HG03469 (cell line): ENCODE data around the gene CNNM3.

Experiments
- ATAC-seq: cut with Tn5 transposase; IDR thresholded peaks from one replicate; pipeline ENCODE4 v1.9.1; 2021; ENCODE audit warnings: mild to moderate bottlenecking, moderate library complexity, moderate number of reproducible peaks; ENCODE audit not compliant: unreplicated experiment

The CNNM3 gene

DNA sequence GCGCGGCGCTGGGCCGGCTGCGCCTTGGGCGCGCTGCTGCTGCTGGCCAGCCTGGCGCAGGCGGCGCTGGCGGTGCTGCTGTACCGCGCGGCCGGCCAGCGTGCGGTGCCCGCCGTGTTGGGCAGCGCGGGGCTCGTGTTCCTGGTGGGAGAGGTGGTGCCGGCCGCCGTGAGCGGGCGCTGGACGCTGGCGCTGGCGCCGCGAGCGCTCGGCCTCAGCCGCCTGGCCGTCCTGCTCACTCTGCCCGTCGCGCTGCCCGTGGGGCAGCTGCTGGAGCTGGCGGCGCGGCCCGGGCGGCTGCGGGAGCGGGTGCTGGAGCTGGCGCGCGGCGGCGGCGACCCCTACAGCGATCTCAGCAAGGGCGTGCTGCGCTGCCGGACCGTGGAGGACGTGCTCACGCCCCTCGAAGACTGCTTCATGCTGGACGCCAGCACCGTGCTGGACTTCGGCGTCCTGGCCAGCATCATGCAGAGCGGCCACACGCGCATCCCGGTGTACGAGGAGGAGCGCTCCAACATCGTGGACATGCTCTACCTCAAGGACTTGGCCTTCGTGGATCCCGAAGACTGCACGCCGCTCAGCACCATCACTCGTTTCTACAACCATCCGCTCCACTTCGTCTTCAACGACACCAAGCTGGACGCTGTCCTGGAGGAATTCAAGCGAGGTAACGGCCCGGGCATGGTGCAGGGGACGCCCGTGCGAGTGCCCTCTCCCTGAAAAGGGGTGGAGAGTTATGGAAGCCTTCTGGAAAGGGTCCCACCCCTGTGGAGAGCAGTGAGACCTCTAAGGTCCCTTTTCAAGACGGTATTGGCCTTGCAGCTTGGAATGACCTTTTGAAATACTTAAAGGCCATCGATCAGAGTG, 1.0 kb downstream of the CNNM3 start:
- peak; percentile 1 for ATAC-seq

DNA sequence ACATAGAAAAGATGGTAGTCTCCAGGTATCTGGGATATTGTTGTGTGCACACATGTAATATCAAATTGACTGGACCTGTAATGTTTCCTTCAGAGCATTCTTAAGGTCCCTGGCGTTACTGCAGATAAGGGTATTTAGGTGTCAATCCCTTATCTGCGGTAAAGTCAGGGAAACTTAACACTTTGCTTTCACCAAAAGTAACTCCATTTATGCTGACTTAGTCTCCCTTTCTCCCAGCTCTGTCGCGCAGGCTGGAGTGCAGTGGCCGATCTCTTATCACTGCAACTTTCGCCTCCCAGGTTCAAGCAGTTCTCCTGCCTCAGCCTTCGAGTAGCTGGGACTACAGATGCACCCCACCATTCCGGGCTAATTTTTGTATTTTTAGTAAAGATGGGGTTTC, 1.8 kb downstream of the CNNM3 start:
- ATAC-seq: no peak

DNA sequence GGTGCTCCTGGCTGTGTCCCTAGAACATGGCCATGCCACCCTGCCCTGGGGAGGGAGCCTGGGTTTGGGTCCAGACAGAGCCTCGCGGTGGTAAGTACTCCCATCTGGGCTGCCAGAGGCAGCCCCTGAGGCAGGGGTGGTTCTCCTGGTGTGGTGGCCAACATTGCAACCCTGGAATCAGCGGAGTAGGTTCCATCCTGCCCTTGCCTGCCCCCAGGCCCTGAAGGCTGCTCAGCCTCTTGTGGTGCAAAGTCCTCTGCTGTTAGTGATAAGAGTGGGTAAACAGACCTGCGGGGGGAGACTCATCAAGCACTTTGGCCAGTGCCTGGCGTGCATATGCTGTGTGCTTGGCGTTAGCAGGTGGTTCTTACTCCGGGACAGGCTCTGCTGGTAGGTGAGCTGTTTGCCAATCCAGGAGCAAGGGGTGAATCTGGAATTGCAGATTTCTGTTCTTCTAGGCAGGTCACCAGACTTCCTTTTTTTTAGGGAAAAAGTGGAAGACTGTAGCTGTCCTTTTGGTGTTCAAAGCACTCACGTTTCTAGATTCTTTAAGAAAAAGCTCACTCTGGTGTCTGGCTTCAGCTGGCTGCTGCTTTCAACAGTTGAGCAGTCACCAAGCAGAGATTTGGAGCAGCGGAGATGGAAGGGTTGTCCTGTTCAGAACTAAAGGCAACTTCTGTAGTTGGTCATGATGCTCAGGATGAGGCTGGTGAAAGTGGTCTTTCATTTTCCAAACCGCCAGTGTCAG, 3.2 kb downstream of the CNNM3 start:
- ATAC-seq: no peak

DNA sequence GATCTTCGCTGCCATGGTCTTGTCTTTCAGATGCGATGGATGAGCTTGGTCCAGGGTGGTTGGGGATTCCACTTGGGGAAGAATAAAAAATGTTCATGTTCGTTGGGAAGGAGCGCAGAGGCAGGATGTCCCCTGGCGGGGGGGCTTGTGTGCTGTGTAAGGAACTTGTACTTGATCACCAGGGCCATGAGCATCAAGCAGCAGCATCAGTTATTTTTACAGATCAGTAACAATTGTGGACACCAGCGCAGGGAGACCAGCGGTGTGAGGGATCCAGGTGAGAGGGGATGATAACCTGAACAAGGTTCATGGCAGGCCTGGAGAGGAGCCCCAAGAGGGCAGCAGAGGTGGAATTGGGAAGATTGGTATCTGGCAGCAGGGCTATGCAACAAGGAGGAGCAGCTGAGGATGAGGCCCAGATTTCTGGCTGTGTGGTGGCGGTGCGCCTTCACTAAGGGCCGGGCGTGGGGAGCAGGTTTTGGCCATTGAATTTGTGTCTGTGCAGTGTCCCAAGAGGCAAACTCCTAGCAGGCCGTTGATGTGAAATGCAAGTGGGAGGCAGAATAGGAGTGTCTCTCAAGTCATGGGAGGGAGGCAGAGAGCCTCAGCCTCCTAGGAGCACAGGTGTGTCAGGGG, 3.9 kb downstream of the CNNM3 start:
- ATAC-seq: no peak

DNA sequence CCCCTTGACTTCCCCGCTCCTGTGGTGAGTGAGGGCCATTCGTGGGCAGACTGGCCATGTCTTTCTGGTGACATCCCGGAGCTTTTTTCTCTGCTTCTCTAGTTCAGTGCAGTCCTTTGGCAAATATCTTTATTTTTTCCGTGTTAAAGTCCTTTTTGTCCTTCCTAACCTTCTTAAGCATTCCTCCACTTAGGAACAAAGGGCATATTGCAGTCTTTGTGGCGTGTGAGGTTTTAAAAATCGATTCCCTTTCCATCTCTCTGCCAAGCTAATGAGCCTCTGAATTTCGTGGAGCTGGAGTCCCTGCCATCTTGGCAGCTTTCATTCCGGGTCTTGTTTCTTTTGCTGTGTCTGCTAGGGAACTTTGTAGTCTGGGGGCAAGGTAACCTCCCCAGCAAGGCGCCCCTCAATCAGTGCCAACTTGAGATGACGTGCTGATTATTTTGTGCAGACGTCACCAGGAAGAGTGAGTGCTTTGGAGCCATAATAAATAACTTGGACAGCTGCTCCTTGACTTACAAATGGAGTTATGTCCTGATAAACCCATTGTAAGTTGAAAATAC, 5.1 kb downstream of the CNNM3 start:
- ATAC-seq: no peak

DNA sequence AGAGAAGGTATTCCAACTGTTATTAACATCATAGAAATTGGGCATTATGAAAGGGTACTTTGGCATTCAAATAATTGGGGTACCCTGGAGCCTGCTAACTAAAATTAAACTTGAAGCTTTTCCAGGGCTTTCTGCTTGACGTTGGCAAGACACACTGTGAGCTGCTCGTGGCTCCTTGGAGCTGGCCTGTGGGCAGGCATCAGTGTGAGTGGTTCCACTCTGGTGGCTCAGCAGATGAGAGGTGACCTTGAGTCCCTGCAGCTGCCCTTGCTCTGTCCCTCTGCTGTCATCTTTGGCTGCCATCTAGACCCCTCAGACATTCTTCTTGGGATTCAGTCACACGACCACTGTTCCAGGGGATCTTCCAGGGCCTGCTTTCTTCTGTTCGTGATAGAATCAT, 6.7 kb downstream of the CNNM3 start:
- no peak for ATAC-seq

DNA sequence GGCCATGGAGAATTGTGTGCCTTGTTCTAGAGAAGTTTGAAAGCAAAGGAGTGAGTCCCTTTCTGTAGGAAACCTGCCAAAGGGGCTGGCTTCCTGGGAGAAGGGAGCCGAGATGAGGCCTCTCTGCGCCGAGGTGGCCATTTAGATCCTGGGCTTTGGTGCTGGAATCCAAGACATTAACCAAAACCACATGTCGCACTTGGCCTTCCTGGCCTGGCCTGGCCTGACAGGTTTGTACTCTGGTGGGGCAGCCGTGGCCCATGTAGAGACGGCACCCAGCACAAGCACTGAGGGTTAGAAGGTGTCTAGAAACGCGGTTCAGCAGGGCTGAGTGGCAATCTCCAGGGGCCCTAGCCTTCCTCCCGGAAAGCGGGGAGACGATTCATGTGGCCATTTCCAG, 7.1 kb downstream of the CNNM3 start:
- no peak for ATAC-seq

DNA sequence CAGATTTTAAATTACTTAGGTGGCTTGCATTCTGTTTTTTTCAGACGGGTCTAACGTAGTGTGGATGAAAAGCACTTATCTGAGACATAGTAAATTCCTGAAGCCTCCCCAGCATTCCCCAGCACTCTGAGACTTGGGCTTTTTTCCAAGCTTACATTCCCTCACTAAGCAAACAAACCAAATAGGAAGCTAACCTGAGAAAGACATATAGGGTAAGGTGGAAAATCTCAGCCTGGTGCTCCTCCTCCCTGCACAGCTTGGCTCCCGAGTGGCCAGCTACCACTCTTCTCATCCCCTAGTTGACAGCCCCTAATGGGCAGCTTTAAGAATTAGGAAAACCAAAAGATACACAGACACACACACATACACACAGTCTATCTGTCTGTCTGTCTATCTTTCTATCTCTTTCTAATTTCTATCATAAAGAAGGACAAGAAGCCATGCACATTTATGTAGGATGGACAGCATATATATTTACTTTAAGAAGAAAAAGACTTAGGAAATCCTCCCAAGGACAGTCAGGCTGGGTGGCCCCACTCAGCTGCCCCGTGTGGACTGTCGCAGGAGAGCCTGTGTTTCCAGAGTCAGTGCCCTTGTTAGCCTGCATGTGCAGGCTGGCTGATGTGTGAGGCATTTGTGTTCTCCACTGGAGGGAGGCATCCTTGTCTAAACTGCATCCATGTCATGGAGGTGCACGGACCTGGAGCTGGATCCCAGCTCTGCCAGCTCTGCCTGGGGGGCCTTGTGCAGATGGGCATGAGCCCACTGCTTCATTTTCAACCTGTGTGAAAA, 8.2 kb downstream of the CNNM3 start:
- no peak for ATAC-seq

DNA sequence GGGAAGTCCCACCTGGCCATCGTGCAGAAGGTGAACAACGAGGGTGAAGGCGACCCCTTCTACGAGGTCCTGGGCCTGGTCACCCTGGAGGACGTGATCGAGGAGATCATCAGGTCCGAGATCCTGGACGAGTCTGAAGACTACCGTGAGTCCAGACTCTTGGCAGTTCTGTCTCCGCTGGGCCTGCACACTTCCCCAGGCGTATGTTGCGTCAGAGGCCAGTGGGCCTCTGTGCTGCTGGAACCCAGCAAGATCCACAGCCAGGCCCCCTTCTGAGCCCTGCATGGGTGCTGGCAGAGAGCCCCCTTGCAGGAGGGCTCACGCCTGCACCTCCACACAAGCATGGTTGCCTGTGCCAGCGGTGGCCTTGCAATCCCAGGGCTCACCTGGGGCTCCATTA, 9.0 kb downstream of the CNNM3 start:
- ATAC-seq: no peak

DNA sequence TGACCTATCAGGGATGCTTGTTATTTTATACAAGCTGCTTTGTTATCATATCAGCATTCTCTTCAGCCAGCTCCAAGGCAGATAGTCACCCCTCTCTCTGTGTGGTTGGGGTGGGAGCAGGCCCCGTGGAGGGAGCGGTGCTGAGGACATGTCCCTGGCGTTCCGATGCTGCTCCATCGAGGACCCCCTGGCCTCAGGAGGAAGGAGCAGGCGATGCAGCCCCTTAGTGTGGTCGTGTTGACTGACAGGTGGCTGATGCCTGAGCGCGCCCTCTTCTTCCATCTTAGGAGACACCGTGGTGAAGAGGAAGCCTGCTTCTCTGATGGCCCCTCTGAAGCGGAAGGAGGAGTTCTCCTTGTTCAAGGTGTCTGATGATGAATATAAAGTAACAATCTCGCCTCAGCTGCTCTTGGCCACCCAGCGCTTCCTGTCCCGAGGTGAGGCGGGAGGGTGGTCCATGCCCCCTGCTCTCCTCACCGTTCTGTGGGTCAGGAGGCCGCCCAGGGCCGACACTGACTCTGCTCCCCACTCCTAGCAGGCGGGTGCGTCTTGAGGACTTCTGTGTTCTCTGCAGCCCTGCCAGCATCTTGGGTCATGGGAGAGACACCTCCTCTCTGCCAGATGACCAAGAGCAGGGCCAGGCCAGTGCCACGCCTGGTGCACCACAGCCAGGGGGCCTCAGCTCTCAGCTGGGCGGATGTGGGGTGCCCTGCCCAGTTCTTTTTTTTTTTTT, 10.6 kb downstream of the CNNM3 start:
- ATAC-seq: no peak

DNA sequence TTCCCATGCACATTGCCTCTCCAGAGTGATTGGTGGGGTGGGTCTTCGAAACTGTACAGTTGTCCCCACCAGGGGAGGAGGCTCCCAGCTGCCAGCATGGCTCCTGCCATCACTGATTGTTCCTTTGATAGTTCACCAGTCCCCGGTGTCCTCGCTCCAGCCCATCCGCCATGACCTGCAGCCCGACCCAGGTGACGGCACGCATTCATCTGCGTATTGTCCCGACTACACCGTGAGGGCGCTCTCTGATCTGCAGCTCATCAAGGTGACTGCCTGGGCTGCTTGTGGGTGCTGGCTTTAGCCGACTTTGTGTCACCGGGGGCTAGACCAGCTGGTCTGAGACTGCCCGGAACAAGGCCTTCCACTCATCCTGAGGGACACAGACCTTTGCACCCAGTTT, 12.4 kb downstream of the CNNM3 start:
- no peak for ATAC-seq

DNA sequence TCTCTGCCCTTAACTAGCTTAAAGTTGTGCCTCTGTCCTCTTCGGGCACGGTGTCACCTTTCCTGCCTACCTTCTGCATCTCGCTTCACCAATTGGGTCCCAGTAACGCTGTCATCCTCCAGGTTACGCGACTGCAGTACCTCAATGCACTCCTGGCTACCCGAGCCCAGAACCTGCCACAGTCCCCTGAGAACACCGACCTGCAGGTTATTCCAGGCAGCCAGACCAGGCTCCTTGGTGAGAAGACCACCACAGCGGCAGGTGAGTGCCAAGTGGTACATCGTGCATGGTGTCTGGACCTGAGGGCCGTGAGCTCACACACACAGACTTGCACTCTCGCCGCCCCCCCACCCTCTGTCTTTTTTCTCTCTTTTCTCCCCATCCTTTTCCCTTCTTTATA, 12.8 kb downstream of the CNNM3 start:
- no peak for ATAC-seq

DNA sequence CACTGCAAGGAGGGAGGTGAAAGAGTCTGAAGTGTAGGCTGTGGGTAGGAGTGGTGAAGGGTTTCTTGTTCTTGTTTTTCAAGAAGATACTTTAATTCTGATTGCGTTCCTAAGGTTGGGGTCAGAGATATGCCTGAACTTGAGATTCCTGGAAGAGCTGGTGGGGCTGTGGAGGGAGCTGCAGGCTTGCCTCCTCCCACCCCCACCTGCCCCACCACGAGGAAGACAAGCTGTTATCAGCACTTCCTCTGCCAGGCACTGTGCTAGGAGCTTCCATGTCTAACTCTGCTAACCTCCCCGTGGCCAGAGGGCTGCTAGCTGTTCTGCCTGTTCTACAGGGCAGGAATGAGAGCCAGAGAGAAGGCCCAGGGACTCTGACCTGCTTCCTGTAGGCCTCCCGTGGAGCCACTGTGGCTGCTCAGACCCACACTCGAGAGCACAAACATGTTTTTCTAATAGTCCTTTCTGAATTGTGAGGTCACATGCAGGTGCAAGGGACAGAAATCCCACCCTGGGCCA, 14.0 kb downstream of the CNNM3 start:
- no peak for ATAC-seq

DNA sequence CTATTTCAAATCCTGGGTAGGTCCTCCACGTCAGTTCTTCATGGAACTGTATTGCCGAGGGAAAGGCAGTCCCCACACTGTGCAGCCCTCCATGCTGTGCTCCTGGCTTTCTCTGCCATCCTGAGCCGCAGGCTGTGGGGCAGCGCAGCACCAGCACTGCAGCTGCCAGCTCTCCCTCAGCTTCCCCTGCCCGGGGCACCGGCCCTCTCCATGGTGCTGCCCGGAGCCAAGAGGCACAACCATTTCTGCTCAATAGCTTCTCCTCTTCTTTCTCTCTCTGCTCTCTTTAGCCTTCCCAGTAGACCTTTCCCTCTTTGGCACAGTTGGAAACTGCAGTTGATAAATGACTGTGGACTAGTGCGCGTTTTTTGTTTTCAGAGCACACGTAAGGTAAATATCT, 15.6 kb downstream of the CNNM3 start:
- ATAC-seq: no peak

DNA sequence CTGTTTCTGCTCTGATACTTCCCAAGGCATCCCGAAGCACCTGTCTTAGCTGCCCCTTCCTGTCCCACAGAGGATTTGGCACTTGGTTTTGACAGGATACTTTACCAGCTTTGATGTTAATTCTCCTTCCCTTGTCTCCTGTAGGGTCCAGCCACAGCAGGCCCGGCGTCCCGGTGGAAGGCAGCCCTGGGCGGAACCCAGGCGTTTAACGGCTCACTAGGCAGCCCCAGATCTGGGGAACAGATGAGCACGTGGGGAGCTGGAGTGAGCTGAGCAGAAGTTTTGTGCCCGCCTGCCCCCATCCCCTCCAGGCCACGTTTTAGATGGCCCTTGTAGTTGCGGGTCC, 16.3 kb downstream of the CNNM3 start:
- no peak for ATAC-seq

DNA sequence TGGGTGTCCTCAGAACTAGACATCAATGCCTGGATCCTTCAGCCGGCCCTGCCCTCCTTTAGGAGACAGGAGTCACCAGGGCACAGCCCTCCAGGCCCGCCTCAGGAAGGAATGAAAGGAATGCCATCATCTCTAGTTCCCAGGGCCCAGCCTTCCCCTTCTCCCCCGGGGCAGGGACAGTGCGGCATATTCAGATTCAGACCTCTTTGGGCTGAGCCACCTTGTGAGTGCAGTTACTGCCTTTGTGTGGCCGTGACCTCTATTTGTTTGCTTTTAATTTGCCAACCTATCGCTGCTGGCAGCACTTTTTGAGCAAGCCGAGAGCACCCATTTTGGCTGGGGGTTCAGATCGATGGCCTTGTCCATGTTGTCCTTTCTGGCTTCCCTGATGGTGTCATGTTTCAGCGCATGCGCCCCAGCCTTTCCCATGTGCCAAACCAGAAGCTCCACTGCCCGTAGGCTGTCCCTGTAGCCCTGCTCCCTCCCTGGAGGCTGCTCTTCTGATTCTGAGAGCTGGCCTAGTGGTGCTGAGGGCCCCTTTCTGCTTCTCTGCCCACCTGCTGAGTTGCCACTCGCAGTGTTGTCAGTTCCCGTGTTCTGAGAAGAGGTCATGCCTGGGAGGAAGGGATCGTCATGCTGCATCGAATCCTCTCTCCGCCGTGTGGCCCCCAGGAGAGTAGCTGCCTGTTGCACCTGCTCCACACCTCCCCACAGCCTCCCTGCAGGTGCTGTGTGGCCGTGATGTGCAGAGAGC, 16.9 kb downstream of the CNNM3 start:
- no peak for ATAC-seq

DNA sequence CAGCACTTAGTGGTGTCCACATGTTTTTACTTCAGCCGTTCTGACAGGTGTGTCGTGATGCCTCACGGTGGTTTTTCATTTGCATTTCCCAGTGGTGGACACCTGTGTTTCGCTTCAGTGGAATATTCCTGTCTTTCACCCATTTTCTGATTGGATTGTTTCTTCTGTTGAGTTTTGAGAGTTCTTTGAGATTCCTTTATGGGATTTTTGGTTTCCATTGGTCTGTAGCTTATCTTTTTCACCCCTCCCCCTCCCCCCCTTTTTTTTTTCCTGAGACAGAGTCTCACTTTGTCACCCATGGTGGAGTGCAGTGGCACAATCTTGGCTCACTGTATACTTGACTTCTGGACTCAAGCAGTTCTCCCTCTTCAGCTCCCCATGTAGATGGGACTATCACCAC, 19.8 kb downstream of the CNNM3 start:
- ATAC-seq: no peak

DNA sequence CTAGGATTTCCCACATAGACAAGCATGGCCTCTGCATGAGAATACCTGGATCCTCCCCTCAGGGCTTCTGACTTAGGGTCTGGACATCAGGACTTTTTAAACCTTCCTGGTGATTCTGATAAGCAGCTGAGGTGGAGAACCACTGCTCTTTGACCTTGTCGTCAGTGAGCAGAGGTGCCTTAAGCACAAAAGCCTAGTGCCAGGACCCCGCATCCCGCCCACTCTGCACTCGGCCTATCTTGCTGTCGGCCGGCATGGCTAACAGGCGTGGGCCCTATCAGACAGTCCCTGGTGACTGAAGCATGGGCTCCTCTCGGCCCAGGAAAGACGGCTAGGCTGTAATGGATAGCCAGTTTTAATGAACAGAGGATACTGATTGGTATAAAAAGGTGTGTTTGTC, 21.5 kb downstream of the CNNM3 start:
- ATAC-seq: no peak
